ENCODE results near the gene ZBED5. TPM values are rescaled to one million over a fixed set of nuclear protein-coding genes. Genes with fewer than 3 reads are reported as not detected.

The ZBED5 gene
- total and polyA plus RNA-seq, 2 of the 4 experiments (the other 2 are of a cell fraction): 28.2 to 30.8 TPM

DNA sequence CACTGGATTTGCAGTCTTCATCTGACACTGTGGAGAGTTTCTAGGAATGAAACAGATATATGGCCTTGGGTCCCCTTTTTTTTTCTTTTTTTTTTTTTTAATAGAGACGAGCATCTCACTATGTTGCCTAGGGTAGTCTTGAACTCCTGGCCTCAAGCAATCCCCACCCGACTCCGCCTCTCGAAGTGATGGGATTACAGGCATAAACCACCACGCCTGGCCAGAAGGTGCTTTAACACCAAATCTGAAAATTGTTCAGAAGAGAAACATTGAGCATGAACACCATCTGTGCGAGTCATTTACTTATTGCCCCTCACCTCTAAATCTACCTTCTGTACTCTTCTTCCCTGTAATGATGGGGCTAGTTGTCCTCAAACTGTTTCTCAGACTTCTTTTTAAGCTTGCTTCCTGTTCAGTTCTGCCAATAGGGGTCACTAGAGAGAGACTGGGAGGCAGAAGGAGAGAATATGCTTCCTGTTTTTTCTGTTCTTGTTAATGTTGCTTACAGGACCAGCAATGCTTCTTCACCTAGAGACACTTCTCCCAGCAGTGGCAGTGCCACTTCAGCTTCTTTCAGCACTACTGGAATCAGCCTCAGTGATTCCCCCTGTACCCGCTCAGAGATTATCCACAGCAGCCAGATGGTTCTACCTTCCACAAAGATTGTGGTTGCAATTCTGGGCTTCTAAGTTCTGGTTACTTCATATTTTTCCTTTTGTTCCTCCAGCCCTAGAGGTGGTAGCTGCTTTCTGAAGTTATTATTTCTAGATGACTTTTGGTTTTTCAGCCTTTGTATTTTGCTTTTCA lies 20.8 kb upstream of the ZBED5 start:
- 80% methylated on average over 3 of the region's 7 CpGs; no CpG with 5 or more reads in 1 of the 2 experiments for WGBS, 2 experiments (ENCODE audit: extremely low coverage in 2 of 2, insufficient read length in 1 of 2)
- CTCF ChIA-PET: interaction anchor here (0.6 to 1.4 kb wide), 10 partner anchors 11 to 1329 kb away, joined by 3 to 5 read pairs (median 4); no protein-coding TSS in a partner anchor
- H3K4ac ChIP-seq (ENCODE audit: low read depth, low read length): peak overlapping the region; percentile 70
- intact Hi-C loops (cut with micrococcal nuclease) (no loop called here), in situ Hi-C loops (cut with MboI; ENCODE audit: low sequenced_read_pairs) (no loop called here), dilution Hi-C loops (cut with HindIII; ENCODE audit: low sequenced_read_pairs, unreplicated experiment) (no loop called here)
- no peak overlapping the region for H3K9ac ChIP-seq (ENCODE audit: low read depth, low read length)
- H3K36me3 ChIP-seq (ENCODE audit: control insufficient read depth, insufficient read depth, low read length): no peaks in the 10 kb centered on the region
- peak overlapping the region in 1 of 2 experiments; percentile 94; a peak in 3 of 4 replicates for H4K8ac ChIP-seq (ENCODE audit: low read depth in 2 of 2, low read length in 2 of 2)
- H3K56ac ChIP-seq (ENCODE audit: extremely low read depth, insufficient read depth, low read length): no peak overlapping the region
- H3K14ac ChIP-seq (replicated peaks; ENCODE audit: low read depth, low read length): peak overlapping the region; percentile 86
- no peaks in the 10 kb centered on the region for H3K27me3 ChIP-seq (ENCODE audit: control insufficient read depth, insufficient read depth, low read length)
- 0 out of 2 replicates have a peak, but pooled peaks cover 2% of the 10 kb centered on the region for H3K9me3 ChIP-seq (ENCODE audit: control insufficient read depth, insufficient read depth, low read length)
- TF ChIP-seq CEBPB (IDR thresholded peaks at IDR 0.05; ENCODE audit: low read depth, low read length) (no peak), RAD21 (IDR thresholded peaks at IDR 0.05; ENCODE audit: low read length) (peak; percentile 58), NFE2L2 (IDR thresholded peaks at IDR 0.05; ENCODE audit: low read depth, low read length) (no peak), MAFK (IDR thresholded peaks at IDR 0.05; ENCODE audit: low read depth, low read length) (no peak), SMC3 (IDR thresholded peaks at IDR 0.05; ENCODE audit: low read depth, low read length) (peak; percentile 45)
- TF ChIP-seq, protein P1, sequence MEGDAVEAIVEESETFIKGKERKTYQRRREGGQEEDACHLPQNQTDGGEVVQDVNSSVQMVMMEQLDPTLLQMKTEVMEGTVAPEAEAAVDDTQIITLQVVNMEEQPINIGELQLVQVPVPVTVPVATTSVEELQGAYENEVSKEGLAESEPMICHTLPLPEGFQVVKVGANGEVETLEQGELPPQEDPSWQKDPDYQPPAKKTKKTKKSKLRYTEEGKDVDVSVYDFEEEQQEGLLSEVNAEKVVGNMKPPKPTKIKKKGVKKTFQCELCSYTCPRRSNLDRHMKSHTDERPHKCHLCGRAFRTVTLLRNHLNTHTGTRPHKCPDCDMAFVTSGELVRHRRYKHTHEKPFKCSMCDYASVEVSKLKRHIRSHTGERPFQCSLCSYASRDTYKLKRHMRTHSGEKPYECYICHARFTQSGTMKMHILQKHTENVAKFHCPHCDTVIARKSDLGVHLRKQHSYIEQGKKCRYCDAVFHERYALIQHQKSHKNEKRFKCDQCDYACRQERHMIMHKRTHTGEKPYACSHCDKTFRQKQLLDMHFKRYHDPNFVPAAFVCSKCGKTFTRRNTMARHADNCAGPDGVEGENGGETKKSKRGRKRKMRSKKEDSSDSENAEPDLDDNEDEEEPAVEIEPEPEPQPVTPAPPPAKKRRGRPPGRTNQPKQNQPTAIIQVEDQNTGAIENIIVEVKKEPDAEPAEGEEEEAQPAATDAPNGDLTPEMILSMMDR (conservative IDR thresholded peaks at IDR 0.05; ENCODE audit: low read depth, low read length): peak; percentile 74
- peak overlapping the region; percentile 90 for H4K5ac ChIP-seq (ENCODE audit: low read depth, low read length)
- H3K23ac ChIP-seq (ENCODE audit: low read depth, low read length): peak overlapping the region; percentile 59; the same call in 1 of the 2 replicates
- H2AK9ac ChIP-seq (replicated peaks; ENCODE audit: low read depth, low read length, poor library complexity): no peak overlapping the region
- no peaks in the 10 kb centered on the region for H4K20me1 ChIP-seq (ENCODE audit: insufficient read depth, low read length)
- no peak overlapping the region for H2AK5ac ChIP-seq (ENCODE audit: low read depth, low read length)
- H3K4me2 ChIP-seq (ENCODE audit: low read depth, low read length): no peak overlapping the region
- peak overlapping the region; percentile 70; the same call in 1 of the 2 replicates for H4K91ac ChIP-seq (ENCODE audit: insufficient read depth, low read depth, low read length)
- no TSS peak for BruUV-seq (replicated peaks)
- peak overlapping the region; percentile 81 for H2BK120ac ChIP-seq (ENCODE audit: low read depth, low read length)
- H3K9me1 ChIP-seq (ENCODE audit: insufficient read depth, low read length): peaks cover 3% of the 10 kb centered on the region; the same call in 1 of the 2 replicates
- peak overlapping the region; percentile 86 for H2AFZ ChIP-seq (replicated peaks; ENCODE audit: low read length, poor library complexity)
- H2BK20ac ChIP-seq (ENCODE audit: low read depth, low read length): 0 out of 2 replicates have a peak overlapping the region, but pooled peaks have one; percentile 49
- H2BK5ac ChIP-seq (ENCODE audit: low read depth, low read length, poor library complexity, severe bottlenecking): peak overlapping the region; percentile 50
- H3K4me1 ChIP-seq (ENCODE audit: control insufficient read depth, insufficient read depth, low read length): peaks cover 2% of the 10 kb centered on the region; the same call in 1 of the 2 replicates
- no peak overlapping the region for H3K4me3 ChIP-seq (ENCODE audit: insufficient read depth, low read depth, low read length)
- H3K79me1 ChIP-seq (ENCODE audit: low read depth in 1 of 2, low read length in 2 of 2): peaks cover 4 to 5% of the 10 kb centered on the region in 2 experiments; a peak in 3 of 4 replicates
- 0 out of 2 replicates have a peak overlapping the region, but pooled peaks have one; percentile 8 for H3K27ac ChIP-seq (ENCODE audit: insufficient read depth, low read length)
- peak overlapping the region; percentile 80; the same call in 1 of the 2 replicates for H3K18ac ChIP-seq (ENCODE audit: low read depth, low read length)
- peak overlapping the region; percentile 81; the same call in 1 of the 3 replicates for H2BK15ac ChIP-seq (ENCODE audit: low read depth, low read length)
- POLR2A ChIA-PET (ENCODE audit: unreplicated experiment): no interaction called here
- peak; percentile 71 for ATAC-seq (ENCODE audit: low read depth)
- DNase-seq: peak; percentile 72
